Measurements from ENCODE around the gene NKG7.

Gene NKG7

GRCh38 chr19:51324167-51324481 is 48.3 kb downstream of the NKG7 start:
- H3K9ac ChIP-seq (ENCODE audit: low read length): no peak overlapping the region
- no peaks in the 10 kb centered on the region for H4K20me1 ChIP-seq (ENCODE audit: low read depth, low read length)
- no peaks in the 10 kb centered on the region for H3K9me3 ChIP-seq (ENCODE audit: insufficient read depth, low read length)
- H3F3A ChIP-seq (ENCODE audit: insufficient read depth): no peaks in the 10 kb centered on the region
- TF ChIP-seq CTCF (IDR thresholded peaks at IDR 0.05; ENCODE audit: insufficient read depth, low read length, poor library complexity, severe bottlenecking) (no peak), EZH2phosphoT487 (conservative IDR thresholded peaks at IDR 0.05; ENCODE audit: low read length) (no peak)
- no peaks in the 10 kb centered on the region for H3K79me2 ChIP-seq (ENCODE audit: insufficient read depth, low read length)
- H2AFZ ChIP-seq (ENCODE audit: low read depth, low read length, severe bottlenecking): no peak overlapping the region
- no peak overlapping the region for H3K27ac ChIP-seq (ENCODE audit: low read depth, low read length)
- H3K9me2 ChIP-seq (replicated peaks; ENCODE audit: insufficient read depth, low read length): no peaks in the 10 kb centered on the region
- H3K36me3 ChIP-seq (ENCODE audit: low read length): no peaks in the 10 kb centered on the region
- no peaks in the 10 kb centered on the region for H3K27me3 ChIP-seq (ENCODE audit: low read length)
- H3K4me2 ChIP-seq (ENCODE audit: low read depth, low read length, poor library complexity, severe bottlenecking): no peak overlapping the region
- H3K4me3 ChIP-seq (ENCODE audit: insufficient read depth, low read length, poor library complexity, severe bottlenecking): no peak overlapping the region

GRCh38 chr19:51323481-51324166 is 48.8 kb downstream of the NKG7 start:
- Histone ChIP-seq H3K9me2 (replicated peaks; ENCODE audit: insufficient read depth, low read length) (no peaks in the 10 kb centered on the region), H3K27me3 (ENCODE audit: low read length) (no peaks in the 10 kb centered on the region), H3K36me3 (ENCODE audit: low read length) (no peaks in the 10 kb centered on the region), H3K9ac (ENCODE audit: low read length) (no peak overlapping the region), H3K4me2 (ENCODE audit: low read depth, low read length, poor library complexity, severe bottlenecking) (no peak overlapping the region), H3K79me2 (ENCODE audit: insufficient read depth, low read length) (no peaks in the 10 kb centered on the region), H3K27ac (ENCODE audit: low read depth, low read length) (no peak overlapping the region), H3K4me3 (ENCODE audit: insufficient read depth, low read length, poor library complexity, severe bottlenecking) (no peak overlapping the region), H3F3A (ENCODE audit: insufficient read depth) (no peaks in the 10 kb centered on the region), H2AFZ (ENCODE audit: low read depth, low read length, severe bottlenecking) (no peak overlapping the region), H4K20me1 (ENCODE audit: low read depth, low read length) (no peaks in the 10 kb centered on the region), H3K9me3 (ENCODE audit: insufficient read depth, low read length) (no peaks in the 10 kb centered on the region)
- no peak for TF ChIP-seq EZH2phosphoT487 (conservative IDR thresholded peaks at IDR 0.05; ENCODE audit: low read length)
- no peak for TF ChIP-seq CTCF (IDR thresholded peaks at IDR 0.05; ENCODE audit: insufficient read depth, low read length, poor library complexity, severe bottlenecking)

GRCh38 chr19:51321799-51322198 is 50.7 kb downstream of the NKG7 start:
- no peak overlapping the region for H3K4me2 ChIP-seq (ENCODE audit: low read depth, low read length, poor library complexity, severe bottlenecking)
- H2AFZ ChIP-seq (ENCODE audit: low read depth, low read length, severe bottlenecking): no peak overlapping the region
- H3K9me2 ChIP-seq (replicated peaks; ENCODE audit: insufficient read depth, low read length): no peaks in the 10 kb centered on the region
- no peaks in the 10 kb centered on the region for H3K36me3 ChIP-seq (ENCODE audit: low read length)
- no peaks in the 10 kb centered on the region for H3K9me3 ChIP-seq (ENCODE audit: insufficient read depth, low read length)
- TF ChIP-seq CTCF (IDR thresholded peaks at IDR 0.05; ENCODE audit: insufficient read depth, low read length, poor library complexity, severe bottlenecking): no peak
- TF ChIP-seq EZH2phosphoT487 (conservative IDR thresholded peaks at IDR 0.05; ENCODE audit: low read length): no peak
- H3F3A ChIP-seq (ENCODE audit: insufficient read depth): no peaks in the 10 kb centered on the region
- no peaks in the 10 kb centered on the region for H3K79me2 ChIP-seq (ENCODE audit: insufficient read depth, low read length)
- no peak overlapping the region for H3K27ac ChIP-seq (ENCODE audit: low read depth, low read length)
- H3K9ac ChIP-seq (ENCODE audit: low read length): no peak overlapping the region
- H4K20me1 ChIP-seq (ENCODE audit: low read depth, low read length): no peaks in the 10 kb centered on the region
- H3K4me3 ChIP-seq (ENCODE audit: insufficient read depth, low read length, poor library complexity, severe bottlenecking): no peak overlapping the region
- no peaks in the 10 kb centered on the region for H3K27me3 ChIP-seq (ENCODE audit: low read length)

Measured in SU-DHL-6 (cell line).